G401 (cell line): Measurements from ENCODE around the gene RBMS1. TPM values are rescaled to one million over a fixed set of nuclear protein-coding genes. Genes with fewer than 3 reads are reported as not detected.

Source experiments
- DNase-seq: peaks from one replicate; pipeline ENCODE4 v3.0.0-alpha.2; 2015; ENCODE audit warnings: low spot score
- in situ Hi-C: cut with HindIII; loops from 2 replicates; pipeline ENCODE4 v1.10.0; 2016; ENCODE audit warnings: low sequenced_read_pairs, mixed read lengths
- total RNA-seq: library from RNA; depleted of rRNA; stranded (reverse); fragments of >200 nt; shearing (Covaris generic); gene quantifications from 2 replicates; pipeline ENCODE4 v1.2.3, GENCODE V29; 2014

RBMS1 gene
- total RNA-seq, 1 experiment from 2014 or later: 8.3 TPM

- in situ Hi-C loops: no loop called here
Observed at GRCh38 chr2:160303527-160303926, 190.1 kb downstream of the RBMS1 start.

GRCh38 chr2:160303076-160303475, 190.5 kb downstream of the RBMS1 start:
- in situ Hi-C loops: no loop called here
- DNase-seq: no peak

More at GRCh38 chr2:160303527-160303926, 190.1 kb downstream of the RBMS1 start:
- no peak for DNase-seq

DNA sequence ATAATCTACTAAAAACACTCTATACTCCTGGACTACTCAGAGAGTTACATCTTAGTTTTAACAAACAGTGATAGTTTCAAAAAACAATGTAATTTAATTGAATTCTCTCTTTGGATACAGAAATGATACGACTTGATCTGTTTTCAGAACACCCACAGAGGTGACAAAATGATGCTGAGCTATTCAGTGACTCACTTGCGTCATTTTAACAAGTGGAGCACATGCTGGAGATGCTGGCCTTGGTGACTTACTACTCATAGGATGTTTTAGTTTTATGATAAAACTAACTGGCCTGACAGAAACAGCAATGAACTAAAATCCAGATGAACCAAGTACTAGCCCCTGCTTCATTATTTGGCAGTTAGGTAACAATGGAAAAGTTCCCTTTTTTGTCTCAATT, 192.2 kb downstream of the RBMS1 start:
- no peak for DNase-seq
- in situ Hi-C loops: no loop called here

- DNase-seq: no peak
- in situ Hi-C loops: no loop called here
Observed at GRCh38 chr2:160300203-160300602, 193.4 kb downstream of the RBMS1 start.

DNA sequence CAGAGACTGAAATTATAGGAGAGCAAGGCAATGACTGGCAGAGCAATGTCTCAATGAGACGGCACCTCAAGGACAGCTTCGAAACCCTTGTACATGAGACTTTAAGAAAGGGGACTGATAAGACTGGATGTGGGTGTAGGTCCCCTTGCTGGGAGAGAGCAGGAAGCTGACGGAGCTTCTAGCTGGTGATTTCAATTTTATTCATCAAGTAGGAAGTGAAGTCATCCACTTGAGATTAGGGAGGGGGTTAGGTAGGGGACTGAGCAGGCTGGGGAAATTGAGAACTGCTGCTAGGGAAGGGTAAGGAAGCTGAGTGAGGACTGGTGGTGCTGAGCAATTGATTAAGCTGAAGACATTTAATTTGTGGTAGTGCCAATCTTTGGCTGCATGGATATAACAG, 194.1 kb downstream of the RBMS1 start:
- in situ Hi-C loops: no loop called here

DNA sequence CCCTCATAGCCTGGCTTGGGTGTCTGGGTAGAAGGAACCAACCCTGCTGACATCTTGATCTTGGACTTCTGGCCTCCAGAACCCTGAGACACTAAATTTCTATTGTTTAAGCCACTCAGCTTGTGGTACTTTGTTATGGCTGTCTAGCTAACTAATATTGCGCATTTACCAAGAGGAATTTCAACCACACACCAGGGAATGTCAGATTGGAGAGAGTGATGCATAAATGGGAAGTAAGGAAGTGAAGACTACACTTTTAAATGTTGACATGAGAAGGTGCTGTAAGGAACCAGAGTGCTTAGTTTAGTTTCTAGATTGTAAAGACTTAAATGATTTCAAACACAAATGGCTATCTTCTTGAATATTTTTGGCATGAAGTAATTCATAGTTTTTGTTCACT, 194.6 kb downstream of the RBMS1 start:
- in situ Hi-C loops: no loop called here
- no peak for DNase-seq

More for the DNA sequence above, 194.1 kb downstream of the RBMS1 start:
- DNase-seq: no peak

DNA sequence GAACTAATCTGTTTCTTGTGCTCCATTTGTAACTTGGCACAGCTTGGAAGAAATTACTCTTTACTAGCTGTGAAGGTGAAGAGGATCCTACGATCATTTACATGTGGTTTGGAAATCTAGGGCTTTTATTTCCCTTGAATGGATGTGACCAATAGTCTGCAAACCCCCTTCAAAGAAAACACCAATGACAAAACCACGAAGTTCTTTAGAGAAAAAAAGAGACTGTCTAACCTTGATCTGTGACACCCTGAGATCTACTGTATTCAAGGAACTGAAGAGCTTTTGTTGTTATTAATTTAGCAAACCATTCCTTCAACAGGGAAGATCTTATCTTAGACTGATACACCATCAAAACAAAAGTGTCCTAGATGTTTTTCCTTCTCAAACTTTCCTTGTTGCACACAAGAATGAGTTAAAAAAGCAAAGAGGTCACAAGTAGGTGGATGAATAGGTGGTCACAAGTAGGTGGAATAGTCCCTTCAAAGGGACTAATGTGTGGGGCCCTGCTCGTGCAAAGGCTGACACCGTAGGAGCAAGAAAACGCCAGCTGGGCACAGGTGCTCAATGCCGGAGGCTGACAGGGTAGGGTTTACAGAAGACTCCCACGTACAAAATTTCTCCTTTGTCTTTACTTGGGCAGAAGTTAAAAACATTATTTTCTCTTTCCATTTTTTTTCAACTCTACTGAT, 197.9 kb downstream of the RBMS1 start:
- no peak for DNase-seq
- in situ Hi-C loops: no loop called here

DNA sequence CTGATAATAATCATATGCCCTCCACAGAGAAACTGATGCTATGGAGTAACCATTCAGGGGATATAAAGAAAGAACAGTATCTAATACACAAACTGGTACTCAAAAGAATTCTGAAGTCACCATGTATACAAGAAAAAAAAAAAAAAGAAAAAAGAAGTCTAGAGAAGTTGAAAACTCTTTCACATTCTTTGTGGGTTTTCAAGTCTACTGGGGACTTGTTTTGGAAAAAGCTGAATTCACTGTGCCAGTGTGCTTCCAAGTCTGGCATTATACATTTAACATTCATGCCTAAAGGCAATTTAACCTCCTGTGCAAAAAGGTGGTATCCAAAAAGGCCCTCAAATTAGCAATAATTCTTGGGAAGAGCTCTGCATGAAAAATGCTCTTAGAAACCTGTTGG, 198.7 kb downstream of the RBMS1 start:
- in situ Hi-C loops: no loop called here
- DNase-seq: no peak

DNA sequence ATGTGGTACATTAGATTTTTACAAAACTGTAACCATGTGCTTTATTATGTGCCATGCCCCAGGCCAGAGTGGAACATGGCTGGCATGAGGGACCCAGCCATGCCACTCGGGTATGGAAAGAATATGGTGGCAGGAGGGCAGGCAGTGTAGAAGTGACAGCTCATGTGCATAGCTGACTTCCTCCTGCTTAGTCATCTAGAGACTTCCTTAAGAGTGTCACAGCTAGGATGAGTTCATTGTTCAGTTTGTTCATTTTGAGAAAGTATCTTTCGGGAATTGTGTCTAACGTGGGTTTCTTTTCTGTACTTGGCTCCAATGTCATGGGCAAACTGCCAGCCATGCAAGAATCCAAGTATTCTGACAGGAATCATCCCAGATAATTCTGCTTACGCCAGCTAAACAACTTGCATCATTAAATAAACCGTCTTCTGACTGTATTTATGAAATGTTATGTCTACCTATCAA, 199.2 kb downstream of the RBMS1 start:
- in situ Hi-C loops: no loop called here
- no peak for DNase-seq

DNA sequence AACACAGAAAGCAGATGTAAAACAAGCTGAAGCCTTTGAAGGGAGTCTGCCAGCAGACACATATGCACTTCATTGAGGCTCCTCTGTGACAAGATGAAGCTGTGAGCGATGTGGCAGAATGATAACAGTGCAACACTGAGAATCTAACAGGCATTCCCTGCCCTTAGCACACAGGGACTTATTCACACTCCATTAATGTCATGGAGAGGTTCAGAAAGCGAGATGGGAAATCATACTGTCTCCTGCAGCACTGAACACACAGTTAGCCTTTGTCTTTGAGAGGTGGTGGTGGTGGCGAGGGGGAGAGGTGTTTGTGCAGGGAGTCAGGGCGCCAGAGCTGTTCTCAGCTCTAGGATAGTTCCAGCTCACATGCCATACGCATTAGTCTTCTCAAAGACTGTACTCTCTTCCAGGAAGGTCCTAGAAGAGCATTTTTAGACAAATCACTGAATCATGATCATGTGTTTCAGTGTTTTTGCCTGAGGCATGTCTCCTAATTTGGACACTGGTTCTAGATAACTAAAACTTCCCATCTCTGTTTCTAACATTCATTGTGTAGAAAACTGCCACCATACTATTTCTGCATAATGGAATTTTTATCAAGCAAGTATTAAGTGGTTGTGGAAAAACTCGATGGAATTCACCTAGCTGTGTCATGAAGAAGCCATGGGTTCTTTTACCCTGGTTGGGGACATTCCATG, 200.1 kb downstream of the RBMS1 start:
- in situ Hi-C loops: no loop called here

GRCh38 chr2:160292225-160292624, 201.4 kb downstream of the RBMS1 start:
- DNase-seq: no peak
- in situ Hi-C loops: no loop called here

More for the DNA sequence above, 200.1 kb downstream of the RBMS1 start:
- no peak for DNase-seq

DNA sequence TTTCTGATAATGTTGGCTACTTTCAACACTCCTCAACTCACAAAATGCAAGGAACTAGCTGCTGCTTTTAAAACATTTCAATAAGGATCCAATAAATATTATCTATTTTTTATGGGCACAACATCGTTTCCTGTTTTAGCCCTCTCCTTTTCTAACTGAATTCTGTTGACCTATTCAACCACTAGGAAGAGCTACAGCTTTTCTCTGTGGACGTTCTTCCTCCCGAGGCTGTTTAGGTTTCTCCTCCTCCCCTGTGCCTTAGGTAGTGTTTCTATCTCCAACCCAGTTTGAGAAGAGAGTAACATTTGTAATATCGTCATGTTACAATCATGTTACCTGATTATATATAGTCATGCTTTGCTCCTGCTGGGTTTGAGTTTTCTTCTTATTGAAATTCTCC, 202.2 kb downstream of the RBMS1 start:
- DNase-seq: no peak
- in situ Hi-C loops: no loop called here

- in situ Hi-C loops: no loop called here
- DNase-seq: no peak
Observed at GRCh38 chr2:160290598-160290997, 203.0 kb downstream of the RBMS1 start.

- DNase-seq: no peak
- in situ Hi-C loops: no loop called here
Observed at GRCh38 chr2:160289831-160290230, 203.8 kb downstream of the RBMS1 start.

DNA sequence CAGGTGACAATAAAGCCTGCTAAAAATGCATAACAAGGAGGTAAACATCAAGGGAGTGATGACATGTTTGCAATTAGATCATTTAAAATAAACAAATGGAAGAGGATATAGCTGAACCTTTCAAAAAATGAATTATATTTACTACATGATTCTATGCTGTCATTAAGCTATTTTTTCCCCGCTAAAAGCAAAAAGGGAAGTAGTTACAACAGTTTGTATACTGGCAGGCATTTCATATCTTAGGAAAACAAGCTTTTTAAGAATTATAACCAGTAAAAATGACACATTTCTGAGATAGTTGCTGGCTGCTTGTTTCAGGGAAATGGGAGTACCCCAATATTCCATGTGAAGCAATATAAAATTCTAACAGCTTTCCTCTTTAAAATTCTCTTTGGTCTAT, 204.5 kb downstream of the RBMS1 start:
- in situ Hi-C loops: no loop called here
- no peak for DNase-seq

DNA sequence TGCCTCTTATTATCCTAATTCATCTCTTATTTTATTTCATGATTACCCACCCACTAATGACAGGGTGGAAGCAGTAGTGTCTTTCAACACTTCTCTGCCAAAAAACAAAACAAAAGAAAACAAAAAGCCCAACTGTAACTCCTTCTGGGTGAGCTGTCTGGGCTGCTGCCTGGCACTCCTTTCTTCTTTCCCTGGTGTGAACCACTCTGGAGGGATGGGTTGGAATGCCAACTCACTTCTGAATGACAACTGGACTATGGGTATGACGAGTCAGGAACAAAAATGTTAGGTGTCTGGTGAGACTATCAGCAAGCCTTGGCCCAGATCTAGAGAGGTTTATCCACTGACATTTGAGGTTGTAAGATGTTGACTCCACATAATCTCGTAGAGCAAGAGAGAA, 205.3 kb downstream of the RBMS1 start:
- DNase-seq: no peak
- in situ Hi-C loops: no loop called here

- in situ Hi-C loops: no loop called here
- DNase-seq: no peak
Observed at GRCh38 chr2:160287476-160287875, 206.1 kb downstream of the RBMS1 start.

DNA sequence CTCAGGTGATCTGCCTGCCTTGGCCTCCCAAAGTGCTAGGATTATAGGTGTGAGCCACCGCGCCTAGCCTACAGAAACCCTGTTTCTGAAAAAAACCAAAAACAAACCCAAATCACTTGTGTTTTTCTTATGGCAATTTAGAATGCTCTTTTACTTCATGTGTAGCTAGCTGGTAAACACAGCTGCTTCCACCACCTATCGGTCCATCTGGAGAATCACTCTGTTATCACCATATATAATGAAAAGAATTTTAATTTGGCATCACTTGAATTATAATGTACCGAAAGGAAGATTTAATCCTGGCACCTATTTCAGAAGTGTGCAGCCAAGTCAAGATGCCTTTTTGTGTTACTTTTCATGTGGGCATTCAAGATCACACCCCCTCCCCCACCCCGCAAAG, 207.1 kb downstream of the RBMS1 start:
- in situ Hi-C loops: no loop called here
- no peak for DNase-seq

DNA sequence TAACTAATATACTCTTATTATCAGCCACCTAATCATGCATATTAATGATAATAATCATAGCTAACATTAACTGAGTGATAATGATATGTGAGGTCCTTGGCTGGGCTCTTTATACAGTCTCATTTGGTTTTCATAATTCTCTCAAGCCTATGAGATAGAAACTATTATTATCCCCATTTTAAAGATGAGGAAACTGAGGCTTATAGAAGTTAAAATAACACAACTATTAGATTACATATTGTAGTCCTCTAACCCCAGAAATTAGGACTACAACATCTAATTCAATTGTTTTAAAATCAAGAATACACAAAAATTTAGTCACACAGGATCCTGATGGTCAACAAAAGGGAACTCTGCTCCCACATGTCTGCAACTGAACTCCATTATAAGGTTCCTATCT, 209.9 kb downstream of the RBMS1 start:
- in situ Hi-C loops: no loop called here
- DNase-seq: no peak

DNA sequence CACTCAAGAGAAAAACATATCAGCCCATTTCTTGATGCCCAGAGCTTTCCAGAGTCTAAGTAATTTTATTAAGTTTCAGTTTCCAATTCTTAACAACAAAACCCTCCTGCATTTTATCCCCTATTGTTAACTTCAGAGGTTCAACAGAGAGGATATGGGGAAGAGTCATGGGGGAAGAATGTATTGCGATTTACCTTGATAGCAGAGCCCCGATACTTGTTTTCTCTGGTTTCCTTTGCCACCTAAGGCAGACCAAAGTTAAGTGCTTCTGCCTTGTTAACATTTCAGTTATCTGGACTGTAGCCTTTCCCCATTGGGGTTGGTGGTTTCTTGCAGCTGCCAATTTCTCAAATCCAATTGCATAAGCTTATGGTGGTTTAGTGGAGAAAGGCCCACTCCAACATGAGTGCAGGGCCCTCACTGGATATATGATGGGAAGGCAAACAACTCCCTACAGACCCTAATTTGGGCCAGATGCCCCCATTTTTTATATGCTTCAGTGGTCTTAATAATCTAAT, 211.5 kb downstream of the RBMS1 start:
- in situ Hi-C loops: no loop called here
- no peak for DNase-seq

GRCh38 chr2:160281213-160281612, 212.4 kb downstream of the RBMS1 start:
- in situ Hi-C loops: no loop called here
- no peak for DNase-seq
